ENCODE measurements around the gene TOX2. TPM values are rescaled to one million over a fixed set of nuclear protein-coding genes. Genes with fewer than 3 reads are reported as not detected.

TOX2 gene
- total RNA-seq, 1 experiment from 2014 or later, result 1.8 TPM

GRCh38 chr20:43949248-43949647 is 34.6 kb downstream of the TOX2 start:
- H3K36me3 ChIP-seq (ENCODE audit: low read depth, low read length), result no peaks in the 10 kb centered on the region
- intact Hi-C loops (cut with micrococcal nuclease), result loop anchor here (10.0 kb wide), 1 partner anchor 194 kb away; no protein-coding TSS in a partner anchor
- H3K79me2 ChIP-seq (ENCODE audit: low read length), result no peaks in the 10 kb centered on the region
- no peaks in the 10 kb centered on the region for H3K9me2 ChIP-seq (replicated peaks; ENCODE audit: low read length)
- no peaks in the 10 kb centered on the region for H4K20me1 ChIP-seq (ENCODE audit: low read length)
- ATAC-seq (no peak), DNase-seq (no peak)
- no peaks in the 10 kb centered on the region for H3K27me3 ChIP-seq (ENCODE audit: low read length)
- H3K27ac ChIP-seq (ENCODE audit: low read length), result no peak overlapping the region
- H3F3A ChIP-seq (ENCODE audit: low read length, unreplicated experiment), result no peaks in the 10 kb centered on the region
- H3K9ac ChIP-seq (ENCODE audit: low read length), result no peak overlapping the region
- no peak overlapping the region for H3K4me3 ChIP-seq (ENCODE audit: low read length)
- no peak for TF ChIP-seq EZH2 (IDR thresholded peaks at IDR 0.05; ENCODE audit: low read length, unreplicated experiment)
- no peak for TF ChIP-seq CTCF (conservative IDR thresholded peaks at IDR 0.05; ENCODE audit: low read depth, low read length)
- TF ChIP-seq EZH2phosphoT487 (IDR thresholded peaks at IDR 0.05; ENCODE audit: borderline replicate concordance, low read length), result no peak
- H3K9me3 ChIP-seq (ENCODE audit: low read length), result no peaks in the 10 kb centered on the region
- H3K4me2 ChIP-seq (ENCODE audit: low read length), result no peak overlapping the region
- ChIA-PET CTCF (interaction anchor here (0.7 kb wide), 1 partner anchor 212 kb away, joined by 3 read pairs; no protein-coding TSS in a partner anchor), POLR2A (ENCODE audit: unreplicated experiment) (no interaction called here)
- H2AFZ ChIP-seq (ENCODE audit: low read length), result no peak overlapping the region
- no TSS peak for BruUV-seq (replicated peaks)
- peaks cover 9% of the 10 kb centered on the region for H3K4me1 ChIP-seq (ENCODE audit: insufficient read depth, low read length)

DNA sequence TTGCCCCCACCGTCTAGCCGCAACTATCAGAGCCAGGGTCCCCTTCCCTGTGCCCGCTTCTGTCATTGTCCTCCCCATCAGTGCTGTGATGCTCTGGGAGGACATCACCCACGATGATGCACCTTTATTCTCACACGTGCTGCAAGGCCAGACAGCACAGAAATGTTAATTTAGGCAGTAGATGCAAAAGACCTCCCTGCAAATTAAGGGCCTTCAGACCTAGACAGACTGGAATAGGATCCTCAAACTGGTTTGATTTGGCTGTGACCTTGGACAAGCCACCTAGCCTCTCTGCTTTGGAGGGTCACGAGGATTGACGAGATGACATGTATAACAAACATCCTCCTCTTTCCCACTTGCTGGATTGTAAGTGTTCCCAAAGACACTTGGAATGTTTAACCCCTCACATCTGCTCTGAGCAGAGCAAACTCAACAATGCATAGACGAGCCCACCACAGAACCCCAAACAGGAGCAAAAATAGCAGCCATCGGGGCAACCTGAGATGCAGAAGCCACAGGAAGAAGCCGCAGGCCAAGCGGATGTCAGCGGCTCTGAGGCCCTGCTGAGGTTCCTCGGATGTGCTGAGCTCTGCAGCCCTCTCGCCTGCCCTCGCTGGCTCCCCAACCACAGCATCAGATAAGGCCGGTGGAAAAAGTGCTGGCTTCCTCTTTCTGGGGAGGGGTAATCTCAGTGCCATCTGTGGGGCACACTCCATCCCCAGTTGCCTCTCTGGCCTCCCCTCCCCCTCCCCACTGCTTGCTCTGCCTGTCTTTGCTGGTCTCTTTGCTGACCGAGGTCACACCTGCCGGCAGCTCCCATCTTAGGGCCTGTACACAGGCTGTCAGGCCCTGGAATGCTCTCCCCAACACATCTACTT is 35.3 kb downstream of the TOX2 start:
- CTCF ChIA-PET, result interaction anchor here (0.7 kb wide), 1 partner anchor 213 kb away, joined by 3 read pairs; no protein-coding TSS in a partner anchor
- intact Hi-C loops (cut with micrococcal nuclease), result loop anchor here (10.0 kb wide), 1 partner anchor 195 kb away; no protein-coding TSS in a partner anchor

More for the DNA sequence above, 35.3 kb downstream of the TOX2 start:
- no peak for DNase-seq
- Histone ChIP-seq H4K20me1 (ENCODE audit: low read length) (no peaks in the 10 kb centered on the region), H3K27ac (ENCODE audit: low read length) (no peak overlapping the region), H3K4me2 (ENCODE audit: low read length) (no peak overlapping the region), H3K79me2 (ENCODE audit: low read length) (no peaks in the 10 kb centered on the region), H3F3A (ENCODE audit: low read length, unreplicated experiment) (no peaks in the 10 kb centered on the region), H2AFZ (ENCODE audit: low read length) (no peak overlapping the region), H3K36me3 (ENCODE audit: low read depth, low read length) (no peaks in the 10 kb centered on the region), H3K9me3 (ENCODE audit: low read length) (no peaks in the 10 kb centered on the region), H3K27me3 (ENCODE audit: low read length) (no peaks in the 10 kb centered on the region), H3K9me2 (replicated peaks; ENCODE audit: low read length) (no peaks in the 10 kb centered on the region), H3K4me3 (ENCODE audit: low read length) (no peak overlapping the region), H3K4me1 (ENCODE audit: insufficient read depth, low read length) (peaks cover 16% of the 10 kb centered on the region), H3K9ac (ENCODE audit: low read length) (no peak overlapping the region)
- no TSS peak for BruUV-seq (replicated peaks)
- no peak for ATAC-seq
- POLR2A ChIA-PET (ENCODE audit: unreplicated experiment), result no interaction called here
- TF ChIP-seq CTCF (conservative IDR thresholded peaks at IDR 0.05; ENCODE audit: low read depth, low read length) (no peak), EZH2phosphoT487 (IDR thresholded peaks at IDR 0.05; ENCODE audit: borderline replicate concordance, low read length) (no peak)

Data from PC-3 (cell line).